ENCODE measurements around the gene GTF2H4.

GRCh38 chr6:30954631-30955366 lies 46.8 kb downstream of the GTF2H4 start:
- TF ChIP-seq ZNF274 (IDR thresholded peaks at IDR 0.05; ENCODE audit: low read depth, low read length) (no peak), SUZ12 (IDR thresholded peaks at IDR 0.05; ENCODE audit: extremely low read depth, insufficient read depth, insufficient read length) (no peak), YY1 (IDR thresholded peaks at IDR 0.05; ENCODE audit: insufficient read depth, insufficient read length) (no peak)
